Stomach (tissue), 9 donors: ENCODE results near the gene LMTK2. TPM values are rescaled to one million over a fixed set of nuclear protein-coding genes. Genes with fewer than 3 reads are reported as not detected.

Experiments used
- DNase-seq, 2 donors: peaks; one replicate each; pipeline versions ENCODE4 v3.0.0 to v3.0.0-alpha.2; 2013 to 2019
- H3K27ac ChIP-seq, 5 donors: fragments of 200-600 bp in 4 of 5; sonication (generic) in 4 of 5; one replicate each; pipeline ENCODE4 v1.5.1; 2013 to 2019; ENCODE audit warnings: mild to moderate bottlenecking in 1 of 5, moderate library complexity in 1 of 5
- H3K27me3 ChIP-seq, 3 donors: fragments of 200-600 bp; sonication (generic); one replicate each; pipeline ENCODE4 v1.5.1; 2017 to 2019; ENCODE audit warnings: mixed run types in 1 of 3
- H3K36me3 ChIP-seq, 4 donors: fragments of 200-600 bp; sonication (generic); 1 replicate in 3 of 4; 2 replicates in 1 of 4; pipeline ENCODE4 v1.5.1; 2016 to 2019
- H3K4me1 ChIP-seq, 4 donors: fragments of 200-600 bp; sonication (generic); one replicate each; pipeline ENCODE4 v1.5.1; 2016 to 2019
- H3K4me3 ChIP-seq, 4 donors: fragments of 200-600 bp; sonication (generic) in 3 of 4; one replicate each; pipeline ENCODE4 v1.5.1; 2016 to 2019; ENCODE audit warnings: mild to moderate bottlenecking in 1 of 4
- H3K9me3 ChIP-seq, 4 donors: fragments of 200-600 bp; sonication (generic); one replicate each; pipeline ENCODE4 v1.5.1; 2016 to 2019
- CTCF ChIP-seq, 7 experiments: fragments of 450-650 bp in 4 of 7; fragments of 200-600 bp in 3 of 7; sonication (generic) in 3 of 7; IDR thresholded peaks; one replicate each; pipeline ENCODE4 v1.5.1; 2016 to 2019; ENCODE audit warnings: antibody characterized with exemption in 7 of 7, control low read depth in 2 of 7, mild to moderate bottlenecking in 1 of 7
- EP300 ChIP-seq: sonication (generic); formaldehyde crosslinking; IDR thresholded peaks from one replicate; pipeline ENCODE4 v1.6.1; 2017; ENCODE audit warnings: antibody characterized with exemption
- POLR2A ChIP-seq, 4 donors: fragments of 450-650 bp; IDR thresholded peaks; one replicate each; pipeline ENCODE4 v1.6.1; 2016; ENCODE audit warnings: antibody characterized with exemption in 4 of 4, control low read depth in 2 of 4, mild to moderate bottlenecking in 1 of 4, moderate library complexity in 1 of 4
- POLR2AphosphoS5 ChIP-seq, 3 donors: sonication (generic); formaldehyde crosslinking; IDR thresholded peaks; one replicate each; pipeline ENCODE4 v1.6.1; 2016; ENCODE audit warnings: antibody characterized with exemption in 3 of 3
- WGBS, 5 donors: extraction: QIAGEN DNeasy Blood & Tissue Kit in 3 of 5; methylation state at CpG; one replicate each; pipeline versions ENCODE4 v1.1.5 to v1.1.7; 2013 to 2018; 5-methylcytosine and 5-hydroxymethylcytosine counted together
- intact Hi-C: fragments of 100-400 bp; cut with DNase I; formaldehyde crosslinking; loops from one replicate; pipeline ENCODE4 v1.15.1; 2023; ENCODE audit warnings: low total_unique reads
- polyA plus RNA-seq, 3 donors: library from polyadenylated mRNA; stranded (reverse); fragments of 200-250 nt; gene quantifications; one replicate each; pipeline ENCODE4 v1.2.3, GENCODE V29; 2013
- total RNA-seq, 5 donors: library from RNA; depleted of rRNA; stranded (reverse); fragments of >200 nt; gene quantifications; one replicate each; pipeline versions ENCODE4 v1.1.0 to v1.2.3, GENCODE V29; 2014 to 2016
- donor health status: healthy with polysubstance abuse.
- donor health status: Bipolar disorder and iron deficiency.
- donor health status: healthy.

The LMTK2 gene
- total and polyA plus RNA-seq, 8 donors = 1.4 to 42.6 (median 19.3) TPM

GRCh38 chr7:98177553-98177952 is 70.9 kb downstream of the LMTK2 start:
- WGBS, 5 donors = 56 to 80% (median 66%) methylated on average over 6 of the region's 6 CpGs
- Histone ChIP-seq H3K9me3 (no peaks in the 10 kb centered on the region), H3K36me3 (peaks cover 2 to 36% (median 28%) of the 10 kb centered on the region in 4 donors), H3K4me1 (peaks cover 15 to 49% (median 25%) of the 10 kb centered on the region in 4 donors), H3K27ac (peak overlapping the region; percentile 62 to 80 (median 72)), H3K4me3 (no peak overlapping the region), H3K27me3 (no peaks in the 10 kb centered on the region)
- TF ChIP-seq POLR2AphosphoS5 (IDR thresholded peaks at IDR 0.05) (no peak), EP300 (no peak)
- no peak for DNase-seq
- intact Hi-C loops = no loop called here

- Histone ChIP-seq H3K27ac (peak overlapping the region; percentile 43 to 80 (median 72)), H3K4me1 (peaks cover 15 to 43% (median 23%) of the 10 kb centered on the region in 4 donors), H3K36me3 (peaks cover 2 to 33% (median 25%) of the 10 kb centered on the region in 4 donors), H3K4me3 (no peak overlapping the region), H3K27me3 (no peaks in the 10 kb centered on the region), H3K9me3 (no peaks in the 10 kb centered on the region)
- no peak for TF ChIP-seq EP300
- TF ChIP-seq CTCF (IDR thresholded peaks at IDR 0.05) = no peak
- TF ChIP-seq POLR2AphosphoS5 (IDR thresholded peaks at IDR 0.05) = peak in 2 of 3 donors; percentile 42 to 74
- TF ChIP-seq POLR2A (IDR thresholded peaks at IDR 0.05) = no peak
- DNase-seq = peak; percentile 91 to 93
- 37 to 51% (median 50%) methylated on average over 16 of the region's 16 CpGs for WGBS, 5 donors
- intact Hi-C loops = no loop called here
Measured at GRCh38 chr7:98178321-98178720, 71.7 kb downstream of the LMTK2 start.

GRCh38 chr7:98178762-98179490 is 72.3 kb downstream of the LMTK2 start:
- DNase-seq = no peak
- Histone ChIP-seq H3K4me3 (no peak overlapping the region), H3K9me3 (no peaks in the 10 kb centered on the region), H3K27ac (peak overlapping the region; percentile 71 to 80 (median 73)), H3K36me3 (peaks cover 2 to 33% (median 25%) of the 10 kb centered on the region in 4 donors), H3K27me3 (no peaks in the 10 kb centered on the region), H3K4me1 (peaks cover 15 to 37% (median 18%) of the 10 kb centered on the region in 4 donors)
- intact Hi-C loops = no loop called here
- 69 to 90% (median 80%) methylated on average over 10 of the region's 10 CpGs for WGBS, 5 donors
- no peak for TF ChIP-seq CTCF (IDR thresholded peaks at IDR 0.05)
- no peak for TF ChIP-seq POLR2A (IDR thresholded peaks at IDR 0.05)

- WGBS, 5 donors = 57 to 80% (median 63%) methylated on average over 8 of the region's 8 CpGs
- Histone ChIP-seq H3K4me1 (peaks cover 7 to 25% (median 15%) of the 10 kb centered on the region in 4 donors), H3K4me3 (no peak overlapping the region), H3K27ac (peak overlapping the region in 2 of 5 donors; percentile 24 to 52), H3K27me3 (no peaks in the 10 kb centered on the region), H3K36me3 (peaks cover 0 to 16% (median 10%) of the 10 kb centered on the region in 4 donors), H3K9me3 (no peaks in the 10 kb centered on the region)
- intact Hi-C loops = no loop called here
- no peak for DNase-seq
- TF ChIP-seq POLR2A (IDR thresholded peaks at IDR 0.05) (no peak), POLR2AphosphoS5 (IDR thresholded peaks at IDR 0.05) (no peak), CTCF (IDR thresholded peaks at IDR 0.05) (no peak), EP300 (no peak)
Measured at GRCh38 chr7:98180751-98181150, 74.1 kb downstream of the LMTK2 start.

- intact Hi-C loops = no loop called here
- no peak for DNase-seq
- TF ChIP-seq POLR2AphosphoS5 (IDR thresholded peaks at IDR 0.05) = no peak
- no peak for TF ChIP-seq EP300
- TF ChIP-seq CTCF (IDR thresholded peaks at IDR 0.05) = no peak
- no peak for TF ChIP-seq POLR2A (IDR thresholded peaks at IDR 0.05)
- Histone ChIP-seq H3K27me3 (no peaks in the 10 kb centered on the region), H3K36me3 (peaks cover 6 to 45% (median 24%) of the 10 kb centered on the region in 4 donors), H3K9me3 (no peaks in the 10 kb centered on the region), H3K4me3 (no peak overlapping the region), H3K27ac (no peak overlapping the region), H3K4me1 (peaks cover 0 to 16% (median 2%) of the 10 kb centered on the region in 4 donors)
- WGBS, 5 donors = 83 to 89% (median 85%) methylated on average over 7 of the region's 7 CpGs
Measured at GRCh38 chr7:98185101-98185500, 78.4 kb downstream of the LMTK2 start.
